ENCODE measurements around the gene SGK2. TPM values are rescaled to one million over a fixed set of nuclear protein-coding genes. Genes with fewer than 3 reads are reported as not detected.
A peak's percentile ranks its signal among the peaks of the same experiment; 100 is the strongest.

The SGK2 gene
- total RNA-seq, 1 donor from 2014 or later: 0.85 TPM

GRCh38 chr20:43565758-43566104, 6.9 kb downstream of the SGK2 start:
- Mint-ChIP-seq H3K27me3 (ENCODE audit: unreplicated experiment) (peaks cover 7% of the 10 kb centered on the region), H3K9me3 (ENCODE audit: unreplicated experiment) (no peaks in the 10 kb centered on the region), H3K36me3 (ENCODE audit: low read depth, unreplicated experiment) (no peaks in the 10 kb centered on the region), H3K4me3 (ENCODE audit: unreplicated experiment) (no peak overlapping the region), H3K27ac (ENCODE audit: unreplicated experiment) (no peak overlapping the region), H3K4me1 (ENCODE audit: unreplicated experiment) (no peaks in the 10 kb centered on the region)
- DNase-seq (ENCODE audit: low spot score): no peak
- no peak for TF ChIP-seq CTCF (IDR thresholded peaks at IDR 0.05; ENCODE audit: unreplicated experiment)

GRCh38 chr20:43567477-43567876, 8.7 kb downstream of the SGK2 start:
- Mint-ChIP-seq H3K4me1 (ENCODE audit: unreplicated experiment) (no peaks in the 10 kb centered on the region), H3K27me3 (ENCODE audit: unreplicated experiment) (peaks cover 4% of the 10 kb centered on the region), H3K9me3 (ENCODE audit: unreplicated experiment) (no peaks in the 10 kb centered on the region), H3K27ac (ENCODE audit: unreplicated experiment) (no peak overlapping the region), H3K36me3 (ENCODE audit: low read depth, unreplicated experiment) (no peaks in the 10 kb centered on the region), H3K4me3 (ENCODE audit: unreplicated experiment) (no peak overlapping the region)
- no peak for DNase-seq (ENCODE audit: low spot score)
- TF ChIP-seq CTCF (IDR thresholded peaks at IDR 0.05; ENCODE audit: unreplicated experiment): no peak

- no peak for TF ChIP-seq CTCF (IDR thresholded peaks at IDR 0.05; ENCODE audit: unreplicated experiment)
- H3K4me3 Mint-ChIP-seq (ENCODE audit: unreplicated experiment): peak overlapping the region; percentile 6
- H3K27me3 Mint-ChIP-seq (ENCODE audit: unreplicated experiment): peaks cover 4% of the 10 kb centered on the region
- DNase-seq (ENCODE audit: low spot score): no peak
- H3K9me3 Mint-ChIP-seq (ENCODE audit: unreplicated experiment): no peaks in the 10 kb centered on the region
- H3K4me1 Mint-ChIP-seq (ENCODE audit: unreplicated experiment): no peaks in the 10 kb centered on the region
- no peaks in the 10 kb centered on the region for H3K36me3 Mint-ChIP-seq (ENCODE audit: low read depth, unreplicated experiment)
- H3K27ac Mint-ChIP-seq (ENCODE audit: unreplicated experiment): peak overlapping the region; percentile 26
Measured at GRCh38 chr20:43568706-43569105, 9.9 kb downstream of the SGK2 start.

DNA sequence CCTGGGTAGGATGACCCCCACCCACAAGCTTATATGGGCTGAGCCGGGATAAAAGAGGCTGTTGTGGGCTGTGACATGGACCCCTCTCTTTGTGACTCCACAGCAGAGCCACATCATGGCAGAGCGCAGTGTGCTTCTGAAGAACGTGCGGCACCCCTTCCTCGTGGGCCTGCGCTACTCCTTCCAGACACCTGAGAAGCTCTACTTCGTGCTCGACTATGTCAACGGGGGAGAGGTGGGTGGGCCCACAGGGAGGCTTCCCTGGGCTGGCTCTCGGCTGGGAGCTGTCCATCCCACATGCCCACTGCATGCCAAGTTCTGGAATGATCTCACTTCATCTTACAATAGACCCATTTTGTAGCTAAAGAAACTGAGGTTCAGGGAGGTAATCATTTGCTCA, 10.5 kb downstream of the SGK2 start:
- Mint-ChIP-seq H3K36me3 (ENCODE audit: low read depth, unreplicated experiment) (no peaks in the 10 kb centered on the region), H3K4me3 (ENCODE audit: unreplicated experiment) (no peak overlapping the region), H3K4me1 (ENCODE audit: unreplicated experiment) (no peaks in the 10 kb centered on the region), H3K27ac (ENCODE audit: unreplicated experiment) (no peak overlapping the region), H3K27me3 (ENCODE audit: unreplicated experiment) (peaks cover 4% of the 10 kb centered on the region), H3K9me3 (ENCODE audit: unreplicated experiment) (no peaks in the 10 kb centered on the region)
- no peak for TF ChIP-seq CTCF (IDR thresholded peaks at IDR 0.05; ENCODE audit: unreplicated experiment)
- DNase-seq (ENCODE audit: low spot score): no peak

- Mint-ChIP-seq H3K27ac (ENCODE audit: unreplicated experiment) (no peak overlapping the region), H3K27me3 (ENCODE audit: unreplicated experiment) (peaks cover 4% of the 10 kb centered on the region), H3K36me3 (ENCODE audit: low read depth, unreplicated experiment) (no peaks in the 10 kb centered on the region), H3K9me3 (ENCODE audit: unreplicated experiment) (no peaks in the 10 kb centered on the region), H3K4me1 (ENCODE audit: unreplicated experiment) (no peaks in the 10 kb centered on the region), H3K4me3 (ENCODE audit: unreplicated experiment) (no peak overlapping the region)
- TF ChIP-seq CTCF (IDR thresholded peaks at IDR 0.05; ENCODE audit: unreplicated experiment): no peak
- DNase-seq (ENCODE audit: low spot score): no peak
Measured at GRCh38 chr20:43570496-43570895, 11.7 kb downstream of the SGK2 start.

Data from endothelial cell (in vitro differentiated cells).